Astrocyte (in vitro differentiated cells and primary cell): ENCODE results near the gene ACSM5.

ENCODE experiments used
- EZH2 ChIP-seq: IDR thresholded peaks from 2 replicates; pipeline ENCODE4 v1.6.1; 2012; ENCODE audit warnings: mild to moderate bottlenecking, low read length, inconsistent platforms; ENCODE audit not compliant: insufficient read depth
- TF ChIP-seq, protein P1 (sequence below): IDR thresholded peaks from 2 replicates; pipeline ENCODE4 v1.5.1; 2011; ENCODE audit warnings: low read depth, mild to moderate bottlenecking, inconsistent platforms, low read length, moderate library complexity; ENCODE audit not compliant: insufficient read depth

DNA sequence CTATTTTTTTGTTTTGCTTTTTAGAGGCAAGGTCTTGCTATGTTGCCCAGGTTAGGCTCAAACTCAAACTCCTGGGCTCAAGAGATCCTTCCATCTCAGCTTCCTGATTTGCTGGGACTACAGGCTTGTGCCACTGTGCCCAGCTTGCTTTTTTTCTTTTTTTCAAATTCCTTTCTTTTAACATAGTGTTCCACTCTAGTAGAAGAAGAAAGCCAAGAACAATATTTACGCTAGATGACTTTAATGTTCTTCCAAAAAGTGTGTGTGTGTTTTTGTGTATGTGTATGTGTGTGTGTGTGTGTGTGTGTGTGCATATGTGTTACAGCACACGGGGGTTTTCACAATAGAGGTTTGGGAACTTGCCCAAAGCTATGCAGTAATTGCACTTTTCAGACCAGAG, 46.1 kb upstream of the ACSM5 start:
- TF ChIP-seq, protein P1, sequence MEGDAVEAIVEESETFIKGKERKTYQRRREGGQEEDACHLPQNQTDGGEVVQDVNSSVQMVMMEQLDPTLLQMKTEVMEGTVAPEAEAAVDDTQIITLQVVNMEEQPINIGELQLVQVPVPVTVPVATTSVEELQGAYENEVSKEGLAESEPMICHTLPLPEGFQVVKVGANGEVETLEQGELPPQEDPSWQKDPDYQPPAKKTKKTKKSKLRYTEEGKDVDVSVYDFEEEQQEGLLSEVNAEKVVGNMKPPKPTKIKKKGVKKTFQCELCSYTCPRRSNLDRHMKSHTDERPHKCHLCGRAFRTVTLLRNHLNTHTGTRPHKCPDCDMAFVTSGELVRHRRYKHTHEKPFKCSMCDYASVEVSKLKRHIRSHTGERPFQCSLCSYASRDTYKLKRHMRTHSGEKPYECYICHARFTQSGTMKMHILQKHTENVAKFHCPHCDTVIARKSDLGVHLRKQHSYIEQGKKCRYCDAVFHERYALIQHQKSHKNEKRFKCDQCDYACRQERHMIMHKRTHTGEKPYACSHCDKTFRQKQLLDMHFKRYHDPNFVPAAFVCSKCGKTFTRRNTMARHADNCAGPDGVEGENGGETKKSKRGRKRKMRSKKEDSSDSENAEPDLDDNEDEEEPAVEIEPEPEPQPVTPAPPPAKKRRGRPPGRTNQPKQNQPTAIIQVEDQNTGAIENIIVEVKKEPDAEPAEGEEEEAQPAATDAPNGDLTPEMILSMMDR: no peak
- TF ChIP-seq EZH2: no peak
